CD1c-positive myeloid dendritic cell (primary cell): Measurements from ENCODE around the gene NGDN.

Experiments used
- DNase-seq: peaks from one replicate; pipeline ENCODE4 v3.0.0-alpha.2; 2016; ENCODE audit errors: extremely low spot score

Gene NGDN

DNA sequence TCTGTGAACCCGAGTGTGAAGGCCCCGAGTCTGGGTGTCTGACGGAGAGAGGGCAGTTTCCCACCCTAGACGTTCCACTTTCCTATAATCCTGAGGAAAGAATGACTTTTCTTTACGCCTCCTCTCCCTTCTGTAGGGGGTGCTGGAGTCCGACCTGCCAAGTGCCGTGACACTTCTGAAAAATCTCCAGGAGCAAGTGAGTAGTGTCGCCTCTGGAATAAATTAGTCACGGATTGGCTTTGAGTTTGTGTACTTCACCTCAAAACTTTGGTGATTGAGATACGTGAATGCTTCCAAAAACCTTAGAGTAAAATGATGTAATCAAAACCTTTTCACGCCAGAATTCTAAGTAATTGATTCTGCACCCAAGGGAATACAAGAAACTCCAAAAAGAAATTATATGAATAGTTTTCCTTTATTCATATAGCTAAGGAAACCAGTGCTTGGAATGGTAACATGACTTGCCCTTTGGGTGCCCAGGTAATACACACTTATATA, 452 bp downstream of the NGDN start:
- no peak for DNase-seq

DNA sequence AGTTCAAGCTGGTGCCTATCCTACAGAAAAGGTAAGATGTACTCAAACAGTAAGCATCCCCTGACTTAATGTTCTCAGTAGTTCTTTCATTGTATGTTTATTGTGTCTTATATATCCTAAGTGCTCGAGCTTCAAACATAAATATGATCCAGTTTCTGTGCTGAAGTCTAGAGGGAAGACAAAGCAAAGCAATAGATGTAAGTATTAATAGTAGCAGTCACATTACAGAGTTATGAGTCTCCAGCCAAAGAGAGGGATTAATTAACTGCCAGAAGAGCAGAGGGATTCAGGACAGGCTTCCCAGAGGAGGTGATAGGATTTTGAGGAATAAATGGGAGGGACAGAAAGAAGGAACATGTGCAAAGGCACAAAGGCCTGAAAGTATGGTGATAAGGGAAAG, 1.4 kb downstream of the NGDN start:
- no peak for DNase-seq

GRCh38 chr14:23478109-23478759, 8.7 kb downstream of the NGDN start:
- peak; percentile 83 for DNase-seq

GRCh38 chr14:23481362-23481970, 12.0 kb downstream of the NGDN start:
- DNase-seq, result no peak

- DNase-seq, result no peak
These were observed 12.7 kb downstream of the NGDN start for GRCh38 chr14:23481979-23482822.

GRCh38 chr14:23482823-23483148, 13.3 kb downstream of the NGDN start:
- no peak for DNase-seq

GRCh38 chr14:23483236-23483854, 13.8 kb downstream of the NGDN start:
- no peak for DNase-seq

GRCh38 chr14:23485326-23485725, 15.8 kb downstream of the NGDN start:
- no peak for DNase-seq

DNA sequence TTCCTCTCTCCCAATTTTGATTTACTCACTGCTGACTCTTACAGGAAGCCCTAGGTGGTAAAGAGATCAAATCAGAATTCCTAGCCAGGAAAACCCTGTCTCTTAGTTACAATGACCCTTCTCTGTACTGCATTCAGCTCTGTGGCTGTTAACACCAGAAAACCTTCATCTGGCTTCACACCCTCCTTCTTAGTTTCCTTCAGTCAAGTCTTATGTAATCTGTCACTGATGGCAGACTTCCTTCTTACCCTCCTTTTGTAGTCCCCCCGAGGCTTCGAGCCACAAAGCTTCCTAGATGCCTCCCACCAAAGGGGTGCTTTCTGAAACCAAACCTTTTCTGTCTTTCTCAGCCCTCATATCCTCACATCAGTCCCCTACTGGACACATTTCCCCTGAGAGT, 16.5 kb downstream of the NGDN start:
- DNase-seq, result no peak

DNA sequence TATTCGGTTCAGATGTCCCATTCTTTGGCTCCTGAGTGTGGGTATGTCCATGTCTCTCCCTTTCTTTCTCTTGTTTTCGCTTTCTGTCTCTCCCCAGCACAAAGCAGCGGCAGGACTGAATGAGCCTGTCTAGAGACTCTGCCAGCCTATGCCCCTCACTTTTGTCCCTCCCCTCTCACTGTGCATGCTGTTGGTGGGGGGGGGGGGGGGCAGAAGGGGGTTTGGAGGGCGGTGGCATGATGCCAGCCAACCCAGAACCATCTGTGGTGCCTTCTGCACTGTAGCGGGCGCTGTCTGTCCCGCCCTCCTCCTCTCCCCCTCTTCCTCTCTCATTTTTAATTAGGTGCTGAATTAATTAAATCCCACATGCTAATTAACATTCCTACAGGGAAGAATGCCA, 17.7 kb downstream of the NGDN start:
- no peak for DNase-seq

GRCh38 chr14:23492618-23493272, 23.2 kb downstream of the NGDN start:
- no peak for DNase-seq

- DNase-seq, result no peak
These were observed 24.7 kb downstream of the NGDN start for GRCh38 chr14:23494223-23494622.

DNA sequence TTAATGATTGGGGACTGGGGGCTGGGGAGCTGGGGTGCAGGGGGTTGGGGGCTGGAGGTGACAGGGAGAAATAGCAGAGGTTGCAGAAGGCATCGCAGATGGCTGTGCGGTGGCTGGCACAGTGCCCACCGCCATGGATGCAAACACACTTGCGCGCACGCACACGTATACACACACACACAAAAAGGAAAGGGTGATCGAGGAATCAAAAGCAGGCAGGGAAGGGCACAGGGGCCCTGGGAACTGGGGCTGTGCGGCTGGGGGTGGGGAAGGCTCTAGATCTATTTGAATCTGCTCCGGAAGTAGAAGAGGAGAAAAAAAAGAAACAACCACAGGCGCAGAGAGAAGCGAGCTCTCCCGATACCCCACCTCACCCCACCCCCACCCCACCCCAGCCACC, 42.7 kb downstream of the NGDN start:
- DNase-seq, result no peak

DNA sequence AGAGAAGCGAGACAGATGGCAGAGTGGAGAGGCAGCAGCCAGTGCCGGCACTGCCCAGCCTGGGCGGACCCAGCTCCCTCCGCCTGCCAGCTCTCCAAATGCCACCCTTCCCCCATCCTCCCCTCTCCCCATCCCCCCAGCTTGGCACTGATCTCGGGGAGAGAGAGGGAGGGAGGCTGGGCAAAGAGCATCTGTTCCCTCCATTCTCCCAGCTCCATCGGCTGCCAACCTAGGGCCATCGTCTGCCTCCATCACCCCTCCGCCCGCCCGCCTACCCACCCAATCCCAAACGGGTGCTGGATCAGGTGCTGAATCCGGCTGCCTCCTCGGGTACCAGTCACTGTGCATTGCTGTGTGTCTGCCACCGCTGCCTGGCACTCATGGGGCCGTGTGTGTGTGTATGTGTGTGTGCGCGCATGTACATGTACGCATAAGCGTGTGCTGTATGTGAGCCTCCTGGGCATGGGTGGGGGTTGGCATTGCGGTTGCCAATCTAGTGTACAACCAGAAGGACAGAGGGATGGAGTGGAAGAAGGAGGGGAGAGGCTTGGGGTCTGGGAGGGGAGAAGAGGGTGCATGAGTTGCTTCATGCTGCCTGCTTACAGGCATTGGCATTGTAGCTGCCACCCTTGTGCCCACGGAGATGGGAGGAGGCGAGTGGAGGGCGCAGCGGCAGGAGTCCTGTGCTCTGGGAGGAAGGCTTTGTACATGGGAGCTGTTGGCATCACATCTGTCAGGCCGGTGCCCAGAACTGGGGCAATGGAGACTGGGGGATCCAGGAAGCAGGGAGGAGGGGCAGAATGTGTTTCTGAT, 43.7 kb downstream of the NGDN start:
- no peak for DNase-seq

GRCh38 chr14:23513818-23514643, 44.5 kb downstream of the NGDN start:
- DNase-seq, result no peak

- no peak for DNase-seq
These were observed 45.1 kb downstream of the NGDN start for GRCh38 chr14:23514644-23514957.

DNA sequence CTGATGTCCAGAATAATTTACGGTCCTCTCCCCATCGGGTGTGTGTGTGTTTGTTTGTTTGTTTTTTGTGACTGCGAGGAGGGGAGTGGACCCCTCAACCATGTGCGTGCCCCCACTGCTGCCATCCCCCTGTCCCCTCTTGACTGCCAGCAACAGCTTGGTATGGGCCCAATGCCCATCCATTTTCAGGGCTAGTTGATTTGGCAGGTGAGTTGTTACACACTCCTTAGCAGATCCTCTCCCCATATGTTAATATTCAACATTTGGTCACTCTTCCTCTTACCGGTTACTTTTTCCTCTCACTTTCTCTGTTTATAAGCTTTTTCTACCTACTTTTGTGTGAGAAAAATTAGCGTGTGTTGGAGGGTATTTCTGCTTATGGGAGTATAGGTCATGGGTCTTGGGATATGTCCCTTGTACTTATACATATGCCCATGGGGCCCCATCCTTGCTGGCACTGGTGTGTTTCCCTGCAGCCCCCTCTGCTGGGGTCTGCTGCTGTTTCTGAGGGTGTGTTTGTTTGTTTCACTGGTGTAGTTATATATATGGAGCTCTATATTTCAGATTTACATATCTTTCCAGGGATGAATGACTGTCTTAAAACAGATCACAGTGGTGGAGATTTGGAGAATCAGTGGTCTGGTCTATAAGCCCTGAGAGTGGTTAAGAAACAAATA, 48.3 kb downstream of the NGDN start:
- DNase-seq, result no peak

DNA sequence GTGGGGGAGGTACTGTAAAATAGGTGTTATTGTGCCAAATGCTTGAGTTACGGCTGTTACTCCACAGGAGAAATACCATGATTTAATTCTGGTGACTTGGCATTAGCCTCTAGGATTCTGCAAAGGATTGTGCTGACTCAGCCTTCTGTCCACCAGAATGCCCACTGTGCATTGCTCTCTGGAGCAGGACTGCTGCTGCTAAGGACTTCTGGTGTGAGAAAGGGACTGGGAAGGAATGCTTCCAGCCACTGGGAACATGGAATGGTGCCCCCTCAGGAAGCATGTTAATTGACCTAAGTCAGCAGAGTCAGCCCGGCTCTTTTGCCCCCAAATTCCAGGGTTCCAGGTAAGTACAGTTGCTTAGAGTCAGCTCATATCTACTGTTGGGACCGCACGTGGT, 49.2 kb downstream of the NGDN start:
- DNase-seq, result no peak

DNA sequence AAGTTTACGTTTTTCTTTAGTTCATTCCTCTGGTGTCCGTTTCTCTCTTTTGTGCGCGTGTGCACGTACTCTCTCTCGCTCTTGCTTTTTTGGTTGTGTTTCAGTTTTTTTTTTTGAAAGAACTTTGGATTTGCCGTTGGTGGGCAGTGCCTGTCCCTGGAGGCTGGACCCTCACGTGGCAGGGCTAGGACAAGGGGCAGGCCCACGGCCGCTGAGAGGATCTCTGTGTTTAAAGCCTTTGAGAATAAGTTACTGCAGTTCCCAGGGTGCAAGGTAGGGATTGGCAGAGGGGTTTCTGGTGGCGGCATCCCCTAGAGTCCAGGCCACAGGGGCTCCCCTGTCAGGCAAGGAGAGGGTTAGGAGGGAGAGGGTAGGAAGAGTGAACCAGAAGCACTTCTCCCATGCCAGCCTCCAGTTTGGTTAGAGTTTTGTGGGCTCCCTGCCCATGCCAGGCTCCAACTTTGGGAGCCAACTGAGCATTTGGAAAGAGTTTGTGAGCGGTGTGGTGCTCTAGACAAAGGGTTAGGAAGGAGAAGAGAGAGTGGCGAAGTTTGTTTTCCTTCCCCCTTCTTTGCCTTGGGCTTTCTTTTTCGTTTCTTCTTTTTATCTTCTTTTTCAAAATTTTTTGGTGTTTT, 51.5 kb downstream of the NGDN start:
- no peak for DNase-seq
